Spinal cord (tissue), 10 donors: ENCODE data around the gene KRIT1. TPM values are rescaled to one million over a fixed set of nuclear protein-coding genes. Genes with fewer than 3 reads are reported as not detected.

Experiments used
- DNase-seq, 6 donors: peaks; one replicate each; pipeline versions ENCODE4 v3.0.0 to v3.0.0-alpha.2; 2013 to 2015; ENCODE audit warnings: low spot score in 6 of 6, low read depth in 4 of 6
- H3K27ac ChIP-seq: one replicate; pipeline ENCODE4 v1.5.1; 2013; ENCODE audit warnings: low read depth, low read length, control low read depth
- H3K27me3 ChIP-seq: one replicate; pipeline ENCODE4 v1.6.1; 2013; ENCODE audit warnings: low read length; ENCODE audit not compliant: control insufficient read depth, insufficient read depth
- H3K36me3 ChIP-seq: one replicate; pipeline ENCODE4 v1.6.1; 2013; ENCODE audit warnings: low read length; ENCODE audit not compliant: control insufficient read depth, insufficient read depth
- H3K4me1 ChIP-seq: one replicate; pipeline ENCODE4 v1.6.1; 2013; ENCODE audit warnings: low read length; ENCODE audit not compliant: control insufficient read depth, insufficient read depth
- H3K4me3 ChIP-seq: one replicate; pipeline ENCODE4 v1.5.1; 2013; ENCODE audit warnings: low read depth, low read length, control low read depth
- H3K9me3 ChIP-seq: one replicate; pipeline ENCODE4 v1.6.1; 2013; ENCODE audit warnings: low read length; ENCODE audit not compliant: control insufficient read depth, insufficient read depth
- WGBS: methylation state at CpG from one replicate; pipeline ENCODE4 v1.1.5; 2013; ENCODE audit warnings: missing lambda C conversion rate; ENCODE audit not compliant: insufficient coverage; 5-methylcytosine and 5-hydroxymethylcytosine counted together
- long read RNA-seq, 4 donors: transcript quantifications; one replicate each; lab custom pipeline, GENCODE V29; 2026
- polyA plus RNA-seq, 2 donors: library from polyadenylated mRNA; unstranded; fragments of 120-200 nt; gene quantifications; one replicate each; pipeline ENCODE4 v1.2.1, GENCODE V29; 2013; ENCODE audit not compliant: insufficient read length in 2 of 2
- total RNA-seq, 2 donors: library from RNA; depleted of rRNA in 1 of 2; stranded (reverse); fragments of 120-200 nt in 1 of 2; fragments of >200 nt in 1 of 2; gene quantifications; one replicate each; pipeline versions ENCODE4 v1.2.3 to v1.2.4, GENCODE V29; 2013 to 2014
- donor health status: healthy.

The KRIT1 gene
- 10 to 100 TPM; 57.9 to 72.5 TPM for total RNA-seq
- 10 to 100 TPM; 26.1 to 26.8 TPM for polyA plus RNA-seq
- long read RNA-seq, donor 1, partial matches to known transcripts, result 14 of 18 reads
- long read RNA-seq, donor 1, other reads (novel, unspliced or antisense), result 0 of 18 reads
- long read RNA-seq, donor 2, partial matches to known transcripts, result 0 of 8 reads
- long read RNA-seq, donor 2, other reads (novel, unspliced or antisense), result 6 of 8 reads
- long read RNA-seq, donor 3, partial matches to known transcripts, result 0 of 3 reads
- long read RNA-seq, donor 3, other reads (novel, unspliced or antisense), result 0 of 3 reads
- long read RNA-seq, donor 4, partial matches to known transcripts, result 33 of 38 reads
- long read RNA-seq, donor 4, other reads (novel, unspliced or antisense), result 0 of 38 reads

DNA sequence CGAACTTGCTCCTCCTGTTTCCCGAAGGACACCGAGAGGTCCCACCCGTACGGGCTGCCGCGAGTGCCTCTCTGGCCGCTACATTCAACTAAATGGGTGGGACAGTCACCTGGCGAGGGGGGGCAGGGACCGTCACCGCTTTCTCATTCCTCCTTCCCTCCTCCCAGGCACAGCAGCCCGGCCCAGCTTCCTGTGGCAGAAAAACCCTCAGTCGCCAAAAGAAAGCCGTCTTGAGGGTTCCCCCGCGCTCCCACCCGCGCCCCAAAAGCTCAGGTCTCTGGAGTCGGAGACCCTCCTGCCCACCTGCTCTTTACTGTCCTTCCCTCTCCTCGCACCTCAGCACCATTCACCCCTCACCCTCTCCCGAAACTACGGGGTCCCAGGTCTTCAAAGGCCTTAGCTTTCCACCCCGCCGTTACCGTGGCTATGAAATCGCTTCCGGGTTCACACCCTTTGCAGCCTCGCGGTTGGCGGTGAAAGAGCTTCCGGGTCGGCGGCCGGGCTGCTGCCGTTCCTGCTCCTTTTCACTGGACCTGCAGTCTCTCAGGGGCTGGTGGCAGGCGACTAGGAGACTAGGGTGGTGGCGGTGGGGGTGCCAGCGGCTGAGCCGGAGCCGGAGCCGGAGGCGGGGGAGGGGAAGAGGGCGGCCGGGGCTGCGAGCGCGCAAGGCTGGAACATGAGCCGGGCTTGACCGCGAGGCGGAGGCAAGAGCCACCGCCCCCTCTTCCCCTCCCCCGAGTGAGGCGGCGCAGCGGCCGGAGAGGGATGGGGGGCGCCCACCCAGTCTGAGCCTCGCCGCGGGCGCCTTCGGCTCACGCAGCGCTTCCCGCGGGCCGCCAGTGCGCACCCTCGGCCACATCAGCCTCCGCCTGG lies at the start of gene KRIT1, which contains the start of gene ANKIB1:
Gene KRIT1 (minus strand): TSS at position 428 of the 873 bp plus-strand sequence. CDS start 3,779 bp downstream, outside the sequence.
Gene ANKIB1 (plus strand): TSS at position 488 of the 873 bp plus-strand sequence. CDS start 49,005 bp downstream, outside the sequence.
- Histone ChIP-seq H3K36me3 (peaks cover 2% of the 10 kb centered on the region), H3K4me1 (no peaks in the 10 kb centered on the region), H3K27ac (peak within 1 kb of the TSS; percentile 93), H3K27me3 (no peaks in the 10 kb centered on the region), H3K4me3 (peak within 1 kb of the TSS; percentile 96), H3K9me3 (no peaks in the 10 kb centered on the region)
- WGBS, result under 1% methylated on average over 70 of the region's 71 CpGs
- DNase-seq, result peak; percentile 77 to 97 (median 86)

DNA sequence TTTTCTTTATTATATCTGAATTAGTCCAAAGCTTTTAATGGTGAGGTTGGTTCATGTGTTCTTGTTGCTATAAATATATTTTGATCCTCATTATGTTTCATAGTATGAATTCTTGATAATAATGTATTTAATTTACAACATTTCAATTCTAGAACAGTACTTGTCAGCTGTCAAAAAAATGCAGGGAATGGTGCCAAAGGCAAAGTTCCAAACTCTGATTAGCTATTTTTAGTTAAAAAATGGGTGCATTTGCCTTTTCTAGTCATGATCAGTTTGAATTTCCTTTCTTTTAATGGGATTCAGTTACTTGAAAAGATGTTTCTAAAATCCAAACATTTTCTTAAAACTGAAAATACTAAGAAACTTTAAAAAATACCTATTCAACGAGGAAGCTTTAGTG lies 49.7 kb upstream of the KRIT1 start:
- Histone ChIP-seq H3K4me3 (no peak overlapping the region), H3K36me3 (peaks cover 3% of the 10 kb centered on the region), H3K27ac (no peak overlapping the region), H3K27me3 (no peaks in the 10 kb centered on the region), H3K4me1 (no peaks in the 10 kb centered on the region), H3K9me3 (no peaks in the 10 kb centered on the region)
- DNase-seq, result peak in 1 of 6 donors; percentile 36
- WGBS, result no CpG with 5 or more reads among the region's 1 CpG

DNA sequence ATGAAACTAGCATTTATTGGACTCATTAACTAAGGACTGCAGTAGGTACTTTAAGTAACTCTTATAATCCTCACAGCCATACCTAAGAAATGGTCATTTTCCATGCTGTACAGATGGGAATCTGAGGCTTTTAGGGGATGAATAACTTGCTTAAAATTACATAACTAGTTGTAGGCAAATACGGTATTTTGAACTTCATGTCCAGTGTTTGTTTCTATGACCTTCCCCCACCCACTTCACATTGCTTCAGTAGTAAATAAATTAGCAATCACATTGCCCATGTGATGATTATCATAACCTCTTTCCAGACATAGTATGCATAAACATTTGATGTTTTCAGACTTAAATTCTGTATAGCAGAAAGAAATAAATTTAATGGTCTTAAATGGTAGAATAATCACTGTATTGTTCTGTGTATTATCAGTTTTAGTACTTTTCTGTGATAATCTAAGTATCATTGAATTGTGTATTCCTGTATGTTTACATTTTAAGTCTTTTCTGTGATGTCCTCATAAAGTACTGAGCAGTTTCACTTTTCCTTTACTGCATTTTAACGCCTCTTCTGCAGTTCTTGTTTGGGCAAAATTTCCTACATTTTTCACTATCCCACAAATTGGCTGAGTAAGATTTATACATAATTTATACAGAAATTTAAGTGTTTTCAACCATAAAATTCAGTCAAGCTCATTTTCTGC lies 48.3 kb upstream of the KRIT1 start:
- WGBS, result no CpG with 5 or more reads among the region's 2 CpGs
- Histone ChIP-seq H3K9me3 (no peaks in the 10 kb centered on the region), H3K4me3 (no peak overlapping the region), H3K4me1 (no peaks in the 10 kb centered on the region), H3K27me3 (no peaks in the 10 kb centered on the region), H3K36me3 (peaks cover 3% of the 10 kb centered on the region), H3K27ac (no peak overlapping the region)
- DNase-seq, result no peak

DNA sequence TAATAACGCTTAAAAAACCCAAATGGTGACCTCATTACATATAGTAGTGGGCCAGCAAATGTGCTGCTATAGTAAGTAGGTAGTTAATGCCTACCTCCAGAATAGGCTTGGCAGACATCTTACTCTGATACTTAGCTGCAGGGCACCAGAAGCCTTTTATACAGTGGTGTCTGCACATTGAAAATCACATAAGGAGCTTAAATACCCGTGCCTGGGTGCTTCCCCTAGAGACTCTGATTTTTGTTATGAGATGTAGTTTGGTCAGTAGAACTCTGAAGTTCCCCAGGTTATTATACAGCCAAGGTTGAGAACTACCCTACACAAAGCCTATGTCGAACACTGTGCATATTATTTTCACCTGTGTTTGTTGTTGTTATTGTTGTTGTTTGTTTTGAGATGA lies 47.3 kb upstream of the KRIT1 start:
- WGBS, result 40% methylated on average over 1 of the region's 3 CpGs
- Histone ChIP-seq H3K9me3 (peaks cover 2% of the 10 kb centered on the region), H3K4me3 (no peak overlapping the region), H3K36me3 (peaks cover 3% of the 10 kb centered on the region), H3K4me1 (no peaks in the 10 kb centered on the region), H3K27ac (no peak overlapping the region), H3K27me3 (no peaks in the 10 kb centered on the region)
- no peak for DNase-seq

DNA sequence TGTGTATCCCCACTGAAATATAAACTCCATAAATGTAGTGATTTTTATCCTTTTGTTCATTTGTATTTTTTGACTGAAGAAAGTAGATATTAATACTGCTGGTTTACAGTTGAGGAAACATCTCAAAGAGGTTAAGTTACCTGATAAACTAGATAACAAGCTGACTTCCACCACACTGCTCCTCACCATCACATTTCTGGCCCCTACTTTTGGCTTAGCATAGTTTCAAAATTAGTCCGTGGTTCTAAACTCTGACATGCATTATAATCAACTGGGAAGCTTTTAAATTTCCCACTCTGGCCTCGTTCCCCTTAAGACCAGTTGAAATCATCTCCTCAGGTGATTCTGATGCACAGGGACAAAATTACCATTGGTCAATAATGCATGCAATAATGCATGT lies 43.6 kb upstream of the KRIT1 start:
- H3K27me3 ChIP-seq, result no peaks in the 10 kb centered on the region
- no peak overlapping the region for H3K4me3 ChIP-seq
- 80% methylated on average over 1 of the region's 2 CpGs for WGBS
- H3K9me3 ChIP-seq, result peaks cover 4% of the 10 kb centered on the region
- H3K27ac ChIP-seq, result no peak overlapping the region
- no peaks in the 10 kb centered on the region for H3K36me3 ChIP-seq
- H3K4me1 ChIP-seq, result no peaks in the 10 kb centered on the region
- DNase-seq, result no peak

DNA sequence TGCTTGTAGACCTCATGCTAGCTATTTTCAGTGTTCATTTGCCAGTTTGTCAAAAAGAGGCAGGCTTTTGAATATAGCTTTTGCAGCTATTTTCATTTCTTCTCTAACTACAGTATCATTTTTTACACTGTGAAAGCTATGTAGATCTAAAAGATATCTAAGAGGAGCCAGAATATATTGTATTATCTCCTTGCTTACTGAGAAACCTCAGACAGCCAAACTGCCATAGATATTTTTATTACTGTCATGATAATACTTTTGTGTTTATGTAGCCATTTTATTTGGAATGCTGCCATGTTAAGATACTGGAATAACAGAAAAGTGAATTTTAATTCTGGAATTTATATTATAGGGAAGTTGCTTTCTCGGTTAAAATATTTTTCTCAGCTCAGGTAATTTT lies 37.2 kb upstream of the KRIT1 start:
- H3K4me1 ChIP-seq, result peaks cover 3% of the 10 kb centered on the region
- no peak overlapping the region for H3K27ac ChIP-seq
- no peaks in the 10 kb centered on the region for H3K27me3 ChIP-seq
- no peak overlapping the region for H3K4me3 ChIP-seq
- no CpG with 5 or more reads among the region's 1 CpG for WGBS
- peaks cover under 1% of the 10 kb centered on the region for H3K9me3 ChIP-seq
- H3K36me3 ChIP-seq, result no peaks in the 10 kb centered on the region
- peak in 1 of 6 donors; percentile 27 for DNase-seq

DNA sequence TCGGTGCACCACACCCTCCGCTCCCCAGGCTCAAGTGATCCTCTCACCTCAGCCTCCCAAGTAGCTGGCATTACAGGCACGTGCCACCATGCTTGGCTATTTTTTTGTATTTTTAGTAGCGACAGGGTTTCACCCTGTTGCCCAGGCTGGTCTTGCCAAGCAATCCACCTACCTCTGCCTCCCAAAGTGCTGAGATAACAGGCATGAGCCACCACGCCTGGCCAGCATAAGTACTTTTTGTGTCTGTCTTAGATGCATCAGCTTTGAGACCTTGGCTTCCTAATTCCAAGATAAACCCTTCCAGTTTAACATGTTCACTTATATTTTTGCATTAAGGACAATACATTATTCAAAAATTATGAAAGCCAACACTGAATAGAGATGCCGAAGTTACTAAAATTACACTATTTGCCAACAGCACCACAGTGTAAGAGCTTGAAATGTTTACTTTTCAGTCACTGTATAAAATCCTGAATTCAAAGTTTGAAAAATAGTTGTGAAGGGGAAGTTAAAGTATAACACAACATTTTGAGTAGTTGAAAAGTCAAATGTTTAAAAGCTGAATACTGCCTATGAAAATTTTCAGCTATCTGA lies 36.6 kb upstream of the KRIT1 start:
- no peaks in the 10 kb centered on the region for H3K9me3 ChIP-seq
- H3K36me3 ChIP-seq, result no peaks in the 10 kb centered on the region
- H3K4me1 ChIP-seq, result peaks cover 3% of the 10 kb centered on the region
- no peak overlapping the region for H3K27ac ChIP-seq
- H3K4me3 ChIP-seq, result no peak overlapping the region
- H3K27me3 ChIP-seq, result no peaks in the 10 kb centered on the region
- 92% methylated on average over 5 of the region's 6 CpGs for WGBS
- DNase-seq, result no peak

DNA sequence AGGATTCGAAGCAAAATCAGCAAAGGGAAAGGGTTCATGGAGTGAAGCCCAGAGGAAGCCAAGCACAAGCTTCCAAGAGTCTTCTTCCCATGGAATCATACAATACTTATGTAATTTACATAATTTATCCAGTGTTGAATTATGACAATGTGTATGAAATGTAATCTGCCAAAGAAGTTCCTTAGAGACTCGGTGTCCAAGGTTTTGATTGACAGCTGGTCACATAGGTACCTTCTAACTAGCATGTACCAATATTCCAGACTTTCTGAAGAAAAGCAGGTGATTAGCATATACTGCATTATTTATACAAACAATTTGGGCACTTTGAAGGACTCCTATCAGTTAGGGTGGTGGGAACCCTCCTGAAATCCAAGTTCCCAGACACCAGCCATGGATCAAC lies 35.3 kb upstream of the KRIT1 start:
- Histone ChIP-seq H3K36me3 (no peaks in the 10 kb centered on the region), H3K27me3 (no peaks in the 10 kb centered on the region), H3K9me3 (no peaks in the 10 kb centered on the region), H3K4me1 (peaks cover 3% of the 10 kb centered on the region), H3K4me3 (no peak overlapping the region), H3K27ac (no peak overlapping the region)
- no peak for DNase-seq
- WGBS, result 100% methylated on average over 1 of the region's 2 CpGs
